DOHH2 (cell line): ENCODE measurements around the gene KDM4C.
"Not testable (repeated sequence)": the region's sequence is repeated elsewhere in the genome, so short reads cannot be mapped to it uniquely, and the experiment has no call there.

ENCODE experiments used
- H3F3A ChIP-seq: fragments of 200-600 bp; sonication (generic), shearing (Covaris generic); 2 replicates; pipeline ENCODE4 v1.6.0; 2016; ENCODE audit warnings: antibody characterized with exemption, mild to moderate bottlenecking; ENCODE audit not compliant: control insufficient read depth, insufficient read depth
- H3K27ac ChIP-seq: fragments of 200-600 bp; sonication (generic); 2 replicates; pipeline ENCODE4 v1.5.1; 2014; ENCODE audit warnings: low read depth, mild to moderate bottlenecking, low read length, moderate library complexity
- H3K27me3 ChIP-seq: fragments of 200-600 bp; sonication (generic); 2 replicates; pipeline ENCODE4 v1.6.1; 2014; ENCODE audit warnings: mild to moderate bottlenecking, low read length, mixed read lengths; ENCODE audit not compliant: control insufficient read depth
- H3K36me3 ChIP-seq: fragments of 200-600 bp; sonication (generic); 2 replicates; pipeline ENCODE4 v1.6.1; 2014; ENCODE audit warnings: mild to moderate bottlenecking, low read length, moderate library complexity, mixed read lengths; ENCODE audit not compliant: control insufficient read depth
- H3K4me1 ChIP-seq: fragments of 200-600 bp; sonication (generic); 2 replicates; pipeline ENCODE4 v1.6.1; 2014; ENCODE audit warnings: mild to moderate bottlenecking, low read length, mixed read lengths; ENCODE audit not compliant: control insufficient read depth
- H3K4me2 ChIP-seq: fragments of 200-600 bp; sonication (generic); 2 replicates; pipeline ENCODE4 v1.6.0; 2014; ENCODE audit warnings: mild to moderate bottlenecking, low read length, moderate library complexity
- H3K4me3 ChIP-seq: fragments of 200-600 bp; sonication (generic); 2 replicates; pipeline ENCODE4 v1.5.1; 2014; ENCODE audit warnings: mild to moderate bottlenecking, low read length, mixed read lengths
- H3K79me2 ChIP-seq: fragments of 200-600 bp; sonication (generic); 2 replicates; pipeline ENCODE4 v1.6.1; 2014; ENCODE audit warnings: mild to moderate bottlenecking, low read length, mixed read lengths; ENCODE audit not compliant: control insufficient read depth
- H3K9me2 ChIP-seq: fragments of 200-600 bp; sonication (generic); replicated peaks from 2 replicates; pipeline ENCODE4 v1.6.1; 2014; ENCODE audit warnings: mild to moderate bottlenecking, low read length, mixed read lengths; ENCODE audit not compliant: control insufficient read depth
- H3K9me3 ChIP-seq: fragments of 200-600 bp; sonication (generic); 2 replicates; pipeline ENCODE4 v1.6.1; 2014; ENCODE audit warnings: antibody characterized with exemption, low read length, mixed read lengths; ENCODE audit not compliant: control insufficient read depth, insufficient read depth
- H4K20me1 ChIP-seq: fragments of 200-600 bp; sonication (generic); 2 replicates; pipeline ENCODE4 v1.6.0; 2014; ENCODE audit warnings: low read depth, mild to moderate bottlenecking, antibody characterized with exemption, low read length, moderate library complexity; ENCODE audit not compliant: control insufficient read depth, insufficient read depth
- EZH2phosphoT487 ChIP-seq: fragments of 200-600 bp; sonication (generic); IDR thresholded peaks from 2 replicates; pipeline ENCODE4 v1.6.1; 2017; ENCODE audit warnings: borderline replicate concordance, mild to moderate bottlenecking, antibody characterized with exemption, low read length, moderate library complexity, mixed read lengths
- TF ChIP-seq, protein P1 (sequence below): fragments of 200-600 bp; sonication (generic); IDR thresholded peaks from one replicate; pipeline ENCODE4 v1.5.1; 2014; ENCODE audit warnings: antibody characterized with exemption, mild to moderate bottlenecking, low read depth, low read length; ENCODE audit not compliant: poor library complexity, severe bottlenecking

The KDM4C gene

DNA sequence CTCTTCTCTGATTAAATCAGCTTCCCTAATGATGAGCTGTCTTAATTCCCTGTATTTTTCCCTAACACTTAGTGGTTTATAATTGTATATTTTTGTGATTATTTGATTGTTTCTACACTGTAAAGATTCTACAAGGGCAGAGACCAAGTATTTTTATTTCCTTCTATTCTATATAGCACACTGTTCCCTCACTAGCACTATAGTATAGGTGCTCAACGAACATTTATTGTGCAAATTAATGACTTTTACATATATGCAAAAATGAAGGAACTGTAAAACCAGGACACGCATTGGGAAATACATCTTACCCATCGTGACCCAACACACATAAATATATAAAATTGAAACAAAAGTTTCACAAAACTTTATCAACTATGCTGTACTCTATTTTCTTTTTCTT lies 7.6 kb downstream of the KDM4C start:
- Histone ChIP-seq H3K27ac (no peak overlapping the region), H3K9me3 (no peaks in the 10 kb centered on the region), H3K36me3 (no peaks in the 10 kb centered on the region), H3K4me1 (peaks cover 21% of the 10 kb centered on the region), H3K79me2 (peaks cover 96% of the 10 kb centered on the region), H3F3A (peaks cover 2% of the 10 kb centered on the region; the same call in 1 of the 2 replicates), H4K20me1 (no peaks in the 10 kb centered on the region; the same call in 1 of the 2 replicates), H3K4me3 (no peak overlapping the region), H3K27me3 (no peaks in the 10 kb centered on the region), H3K4me2 (no peak overlapping the region), H3K9me2 (no peaks in the 10 kb centered on the region)
- TF ChIP-seq, protein P1, sequence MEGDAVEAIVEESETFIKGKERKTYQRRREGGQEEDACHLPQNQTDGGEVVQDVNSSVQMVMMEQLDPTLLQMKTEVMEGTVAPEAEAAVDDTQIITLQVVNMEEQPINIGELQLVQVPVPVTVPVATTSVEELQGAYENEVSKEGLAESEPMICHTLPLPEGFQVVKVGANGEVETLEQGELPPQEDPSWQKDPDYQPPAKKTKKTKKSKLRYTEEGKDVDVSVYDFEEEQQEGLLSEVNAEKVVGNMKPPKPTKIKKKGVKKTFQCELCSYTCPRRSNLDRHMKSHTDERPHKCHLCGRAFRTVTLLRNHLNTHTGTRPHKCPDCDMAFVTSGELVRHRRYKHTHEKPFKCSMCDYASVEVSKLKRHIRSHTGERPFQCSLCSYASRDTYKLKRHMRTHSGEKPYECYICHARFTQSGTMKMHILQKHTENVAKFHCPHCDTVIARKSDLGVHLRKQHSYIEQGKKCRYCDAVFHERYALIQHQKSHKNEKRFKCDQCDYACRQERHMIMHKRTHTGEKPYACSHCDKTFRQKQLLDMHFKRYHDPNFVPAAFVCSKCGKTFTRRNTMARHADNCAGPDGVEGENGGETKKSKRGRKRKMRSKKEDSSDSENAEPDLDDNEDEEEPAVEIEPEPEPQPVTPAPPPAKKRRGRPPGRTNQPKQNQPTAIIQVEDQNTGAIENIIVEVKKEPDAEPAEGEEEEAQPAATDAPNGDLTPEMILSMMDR = no peak
- no peak for TF ChIP-seq EZH2phosphoT487

DNA sequence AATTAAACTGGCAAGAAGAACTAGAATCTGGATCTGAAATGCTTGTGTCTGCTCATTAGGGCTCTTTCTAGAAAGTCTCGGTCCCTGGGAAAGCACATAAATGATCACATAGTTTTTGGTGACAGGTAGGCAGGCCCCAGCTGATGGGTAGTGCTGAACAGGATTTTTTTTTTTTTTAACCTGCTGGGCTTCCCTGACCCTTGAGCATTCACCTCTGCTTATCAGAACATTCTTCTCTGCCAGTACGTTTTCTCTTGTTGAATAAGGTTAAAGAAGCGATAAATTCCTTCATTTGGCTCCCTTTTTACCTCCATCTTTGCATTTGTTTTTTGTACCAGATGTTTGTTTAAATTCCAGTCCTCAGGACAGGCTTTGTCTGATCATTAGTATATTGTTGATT lies 8.8 kb downstream of the KDM4C start:
- no peak overlapping the region for H3K4me3 ChIP-seq
- H3K36me3 ChIP-seq = no peaks in the 10 kb centered on the region
- no peaks in the 10 kb centered on the region for H3K9me2 ChIP-seq
- no peak overlapping the region for H3K4me2 ChIP-seq
- peaks cover 14% of the 10 kb centered on the region for H3K4me1 ChIP-seq
- no peak overlapping the region for H3K27ac ChIP-seq
- TF ChIP-seq, protein P1 = no peak
- no peak for TF ChIP-seq EZH2phosphoT487
- H3K9me3 ChIP-seq = no peaks in the 10 kb centered on the region
- H3K79me2 ChIP-seq = peaks cover 95% of the 10 kb centered on the region
- H3K27me3 ChIP-seq = no peaks in the 10 kb centered on the region
- H3F3A ChIP-seq = peaks cover 2% of the 10 kb centered on the region; the same call in 1 of the 2 replicates
- no peaks in the 10 kb centered on the region; the same call in 1 of the 2 replicates for H4K20me1 ChIP-seq

DNA sequence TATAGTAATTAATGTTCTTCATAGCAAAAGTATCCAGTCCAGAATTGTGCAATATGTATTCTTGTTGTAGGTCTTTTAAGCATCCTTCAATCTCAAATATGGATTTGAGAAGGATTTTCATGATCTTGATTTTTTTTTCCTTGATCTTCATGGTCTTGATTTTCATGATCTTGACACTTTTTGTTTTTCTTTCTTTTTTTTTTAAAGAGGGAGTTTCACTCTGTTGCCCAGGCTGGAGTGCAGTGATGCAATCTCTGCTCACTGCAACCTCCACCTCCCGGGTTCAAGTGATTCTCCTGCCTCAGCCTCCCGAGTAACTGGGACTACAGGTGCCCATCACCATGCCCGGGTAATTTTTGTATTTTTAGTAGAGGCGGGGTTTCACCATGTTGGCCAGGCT lies 10.8 kb downstream of the KDM4C start:
- H3K27ac ChIP-seq, H3K36me3 ChIP-seq, H3K9me2 ChIP-seq, H3K4me2 ChIP-seq, H3F3A ChIP-seq, H3K9me3 ChIP-seq, H4K20me1 ChIP-seq, H3K27me3 ChIP-seq, H3K4me3 ChIP-seq: not testable (repeated sequence)
- Histone ChIP-seq H3K4me1 (peaks cover 12% of the 10 kb centered on the region), H3K79me2 (peaks cover 93% of the 10 kb centered on the region)

DNA sequence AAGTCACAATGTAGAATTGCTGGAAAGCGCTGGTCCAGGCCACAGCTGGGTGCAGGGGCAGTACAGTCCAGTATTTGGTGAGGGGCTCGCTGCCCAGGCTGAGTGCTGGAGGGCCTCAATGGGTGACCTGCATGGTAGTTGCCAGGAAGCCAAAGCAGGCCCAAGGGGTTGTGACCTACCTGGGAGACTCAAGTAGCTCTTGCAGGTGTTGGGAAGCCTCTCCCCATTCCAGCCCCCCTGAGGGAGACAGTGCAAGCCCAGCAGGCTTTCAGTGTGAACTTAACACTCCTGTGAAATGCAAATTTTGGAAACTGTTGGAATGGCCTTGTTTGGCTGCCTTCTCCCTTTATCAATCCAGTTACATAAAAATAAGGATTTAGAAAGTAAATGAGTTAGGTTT lies 13.9 kb downstream of the KDM4C start:
- TF ChIP-seq, protein P1 = no peak
- no peak for TF ChIP-seq EZH2phosphoT487
- H3K4me3 ChIP-seq = no peak overlapping the region
- peaks cover under 1% of the 10 kb centered on the region for H3F3A ChIP-seq
- H3K27ac ChIP-seq = no peak overlapping the region
- H3K9me2 ChIP-seq = no peaks in the 10 kb centered on the region
- no peaks in the 10 kb centered on the region for H3K36me3 ChIP-seq
- H3K27me3 ChIP-seq = no peaks in the 10 kb centered on the region
- no peaks in the 10 kb centered on the region for H4K20me1 ChIP-seq
- H3K4me2 ChIP-seq = no peak overlapping the region
- peaks cover 89% of the 10 kb centered on the region for H3K79me2 ChIP-seq
- no peaks in the 10 kb centered on the region for H3K9me3 ChIP-seq
- peaks cover 2% of the 10 kb centered on the region for H3K4me1 ChIP-seq
